IMR-90 (cell line): Measurements from ENCODE around the gene ERICH2. TPM values are rescaled to one million over a fixed set of nuclear protein-coding genes. Genes with fewer than 3 reads are reported as not detected.

Experiments used
- ATAC-seq: fragments of 200-7000 bp; cut with Tn5 transposase; 2 replicates; pipeline ENCODE4 v1.9.1; 2020; ENCODE audit warnings: low read depth, mild to moderate bottlenecking, moderate library complexity
- BruUV-seq: library from RNA; stranded (reverse); fragments of 400-500 nt; replicated peaks from 2 replicates; lab custom pipeline; 2021; lab: Mats Ljungman, UMichigan
- CTCF ChIA-PET: fragments of 300-600 bp; formaldehyde crosslinking; extraction: SDS; loops from one replicate; lab custom pipeline; 2021; ENCODE audit warnings: antibody characterized with exemption; lab: Yijun Ruan, JAX
- POLR2A ChIA-PET: fragments of 300-600 bp; sonication (Branson Sonifier 250); formaldehyde crosslinking; loops from one replicate; lab custom pipeline; 2022; ENCODE audit warnings: antibody characterized with exemption; ENCODE audit not compliant: unreplicated experiment; lab: Charles Lee
- DNase-seq: peaks from one replicate; pipeline ENCODE4 v3.0.0; 2013
- H2AFZ ChIP-seq: replicated peaks from 2 replicates; pipeline ENCODE3; 2013; ENCODE audit warnings: low read length, mild to moderate bottlenecking; ENCODE audit not compliant: poor library complexity
- H2AK5ac ChIP-seq: 2 replicates; pipeline ENCODE4 v1.6.1; 2013; ENCODE audit warnings: low read depth, low read length, inconsistent platforms
- H2AK9ac ChIP-seq: replicated peaks from 2 replicates; pipeline ENCODE3; 2013; ENCODE audit warnings: mild to moderate bottlenecking, low read depth, low read length, moderate library complexity; ENCODE audit not compliant: poor library complexity
- H2BK120ac ChIP-seq: 2 replicates; pipeline ENCODE4 v1.6.1; 2013; ENCODE audit warnings: low read depth, low read length, inconsistent platforms
- H2BK15ac ChIP-seq: 3 replicates; pipeline ENCODE4 v1.6.1; 2013; ENCODE audit warnings: low read depth, low read length, inconsistent platforms
- H2BK20ac ChIP-seq: 2 replicates; pipeline ENCODE4 v1.6.1; 2013; ENCODE audit warnings: low read depth, mild to moderate bottlenecking, inconsistent platforms, low read length, moderate library complexity
- H2BK5ac ChIP-seq: 2 replicates; pipeline ENCODE4 v1.6.1; 2013; ENCODE audit warnings: mild to moderate bottlenecking, low read depth, low read length, inconsistent platforms; ENCODE audit not compliant: poor library complexity, severe bottlenecking
- H3K14ac ChIP-seq: replicated peaks from 2 replicates; pipeline ENCODE4 v1.6.1; 2013; ENCODE audit warnings: low read depth, low read length, inconsistent platforms
- H3K18ac ChIP-seq: 2 replicates; pipeline ENCODE4 v1.6.1; 2013; ENCODE audit warnings: low read depth, low read length, control low read depth
- H3K23ac ChIP-seq: 2 replicates; pipeline ENCODE4 v1.6.1; 2013; ENCODE audit warnings: low read depth, low read length, inconsistent platforms
- H3K27ac ChIP-seq: 2 replicates; pipeline ENCODE4 v1.5.1; 2013; ENCODE audit warnings: mild to moderate bottlenecking, control low read depth, low read length; ENCODE audit not compliant: insufficient read depth
- H3K27me3 ChIP-seq: 2 replicates; pipeline ENCODE4 v1.6.1; 2013; ENCODE audit warnings: low read length; ENCODE audit not compliant: control insufficient read depth, insufficient read depth
- H3K36me3 ChIP-seq: 2 replicates; pipeline ENCODE4 v1.6.1; 2013; ENCODE audit warnings: low read length, mixed read lengths; ENCODE audit not compliant: control insufficient read depth, insufficient read depth
- H3K4ac ChIP-seq: 2 replicates; pipeline ENCODE4 v1.6.1; 2013; ENCODE audit warnings: low read depth, low read length, inconsistent platforms
- H3K4me1 ChIP-seq: 2 replicates; pipeline ENCODE4 v1.6.1; 2013; ENCODE audit warnings: low read length, mixed read lengths; ENCODE audit not compliant: control insufficient read depth, insufficient read depth
- H3K4me2 ChIP-seq: 2 replicates; pipeline ENCODE4 v1.6.1; 2013; ENCODE audit warnings: low read depth, mild to moderate bottlenecking, control low read depth, low read length, moderate library complexity
- H3K4me3 ChIP-seq: 2 replicates; pipeline ENCODE4 v1.5.1; 2013; ENCODE audit warnings: low read depth, mild to moderate bottlenecking, control low read depth, low read length, moderate library complexity; ENCODE audit not compliant: insufficient read depth
- H3K56ac ChIP-seq: 2 replicates; pipeline ENCODE4 v1.6.1; 2013; ENCODE audit warnings: low read length, inconsistent platforms; ENCODE audit not compliant: insufficient read depth; ENCODE audit errors: extremely low read depth
- H3K79me1 ChIP-seq, 2 experiments: 2 replicates each; pipeline ENCODE4 v1.6.1; 2013; ENCODE audit warnings: low read length in 2 of 2, inconsistent platforms in 1 of 2, low read depth in 1 of 2
- H3K9ac ChIP-seq: 2 replicates; pipeline ENCODE4 v1.6.1; 2013; ENCODE audit warnings: low read depth, low read length, control low read depth
- H3K9me1 ChIP-seq: 2 replicates; pipeline ENCODE4 v1.6.1; 2013; ENCODE audit warnings: low read length, inconsistent platforms; ENCODE audit not compliant: insufficient read depth
- H3K9me3 ChIP-seq: 2 replicates; pipeline ENCODE4 v1.6.1; 2013; ENCODE audit warnings: low read length; ENCODE audit not compliant: control insufficient read depth, insufficient read depth
- H4K20me1 ChIP-seq: 2 replicates; pipeline ENCODE4 v1.6.1; 2013; ENCODE audit warnings: low read length, inconsistent platforms; ENCODE audit not compliant: insufficient read depth
- H4K5ac ChIP-seq: 2 replicates; pipeline ENCODE4 v1.6.1; 2013; ENCODE audit warnings: mild to moderate bottlenecking, low read depth, low read length, control low read depth
- H4K8ac ChIP-seq, 2 experiments: 2 replicates each; pipeline ENCODE4 v1.6.1; 2013; ENCODE audit warnings: low read depth in 2 of 2, low read length in 2 of 2, control low read depth in 1 of 2, inconsistent platforms in 1 of 2
- H4K91ac ChIP-seq: 2 replicates; pipeline ENCODE4 v1.6.1; 2013; ENCODE audit warnings: low read depth, low read length, inconsistent platforms; ENCODE audit not compliant: insufficient read depth
- BHLHE40 ChIP-seq: fragments of 150-350 bp; IDR thresholded peaks from 2 replicates; pipeline ENCODE4 v1.6.1; 2016; ENCODE audit warnings: mild to moderate bottlenecking, low read depth, low read length
- CEBPB ChIP-seq: IDR thresholded peaks from 2 replicates; pipeline ENCODE4 v1.6.1; 2012; ENCODE audit warnings: low read depth, low read length, improper control_type of control experiment
- CHD1 ChIP-seq: IDR thresholded peaks from 2 replicates; pipeline ENCODE4 v1.6.1; 2012; ENCODE audit warnings: low read depth, low read length, improper control_type of control experiment
- CTCF ChIP-seq: conservative IDR thresholded peaks from 2 replicates; pipeline ENCODE4 v1.5.1; 2012; ENCODE audit warnings: mild to moderate bottlenecking, low read depth, low read length, improper control_type of control experiment
- ELK1 ChIP-seq: fragments of 150-350 bp; IDR thresholded peaks from 2 replicates; pipeline ENCODE4 v1.6.1; 2016; ENCODE audit warnings: low read depth, mild to moderate bottlenecking, low read length, moderate library complexity, borderline replicate concordance
- FOS ChIP-seq: fragments of 150-350 bp; IDR thresholded peaks from 2 replicates; pipeline ENCODE4 v1.6.1; 2016; ENCODE audit warnings: low read depth, low read length
- MAFK ChIP-seq: IDR thresholded peaks from 2 replicates; pipeline ENCODE4 v1.6.1; 2012; ENCODE audit warnings: low read depth, low read length, improper control_type of control experiment
- MAZ ChIP-seq: IDR thresholded peaks from 2 replicates; pipeline ENCODE4 v1.6.1; 2012; ENCODE audit warnings: low read depth, mild to moderate bottlenecking, low read length, improper control_type of control experiment, moderate library complexity, borderline replicate concordance
- MXI1 ChIP-seq: IDR thresholded peaks from 2 replicates; pipeline ENCODE4 v1.6.1; 2012; ENCODE audit warnings: low read depth, mild to moderate bottlenecking, low read length, moderate library complexity, borderline replicate concordance
- RCOR1 ChIP-seq: IDR thresholded peaks from 2 replicates; pipeline ENCODE4 v1.6.1; 2012; ENCODE audit warnings: mild to moderate bottlenecking, low read length, improper control_type of control experiment; ENCODE audit not compliant: insufficient replicate concordance
- RFX5 ChIP-seq: IDR thresholded peaks from 2 replicates; pipeline ENCODE4 v1.8.0; 2012; ENCODE audit warnings: low read depth, mild to moderate bottlenecking, low read length, moderate library complexity
- SMC3 ChIP-seq: fragments of 150-350 bp; IDR thresholded peaks from 2 replicates; pipeline ENCODE4 v1.6.1; 2016; ENCODE audit warnings: low read depth, mild to moderate bottlenecking, antibody characterized with exemption, low read length, moderate library complexity
- USF2 ChIP-seq: fragments of 150-350 bp; IDR thresholded peaks from 2 replicates; pipeline ENCODE4 v1.6.1; 2017; ENCODE audit warnings: mild to moderate bottlenecking, antibody characterized with exemption, low read length, low read depth
- dilution Hi-C: fragments of 300-500 bp; cut with HindIII; formaldehyde crosslinking; loops from one replicate; pipeline ENCODE4 v1.14.3; 2018; ENCODE audit warnings: low sequenced_read_pairs; ENCODE audit not compliant: unreplicated experiment
- in situ Hi-C: fragments of 300-500 bp; cut with MboI; formaldehyde crosslinking; loops from 3 replicates; pipeline ENCODE4 v1.14.3; 2019; ENCODE audit warnings: low sequenced_read_pairs, inconsistent platforms, mixed read lengths
- intact Hi-C: fragments of 100-400 bp; cut with micrococcal nuclease; formaldehyde crosslinking; loops from 2 replicates; pipeline ENCODE4 v1.10.0; 2022
- polyA plus RNA-seq, 3 experiments: library from polyadenylated mRNA; depleted of rRNA; stranded (reverse); fragments of >200 nt; gene quantifications; 2 replicates each; pipeline ENCODE4 v1.2.3, GENCODE V29; 2012; ENCODE audit warnings: low replicate concordance in 1 of 3
- total RNA-seq: library from RNA; depleted of rRNA; stranded (reverse); fragments of >200 nt; gene quantifications from 2 replicates; pipeline ENCODE4 v1.2.3, GENCODE V29; 2012

Gene ERICH2
- total and polyA plus RNA-seq, 2 of the 4 experiments (the other 2 are of a cell fraction) = not detected

GRCh38 chr2:170722301-170722700 lies 47.9 kb upstream of the ERICH2 start:
- Histone ChIP-seq H3K4me2 (no peak overlapping the region), H2BK15ac (no peak overlapping the region), H3K14ac (no peak overlapping the region), H3K23ac (no peak overlapping the region), H3K4me1 (no peaks in the 10 kb centered on the region), H3K4me3 (no peak overlapping the region), H4K20me1 (no peaks in the 10 kb centered on the region), H3K9me3 (no peaks in the 10 kb centered on the region; the same call in 1 of the 2 replicates), H3K9me1 (no peaks in the 10 kb centered on the region), H3K9ac (no peak overlapping the region), H3K4ac (no peak overlapping the region), H3K27ac (no peak overlapping the region), H3K27me3 (peaks cover 12% of the 10 kb centered on the region), H4K5ac (no peak overlapping the region), H3K18ac (no peak overlapping the region), H4K91ac (no peak overlapping the region), H3K36me3 (no peaks in the 10 kb centered on the region), H2AFZ (no peak overlapping the region), H3K56ac (no peak overlapping the region), H2BK20ac (no peak overlapping the region), H2BK120ac (no peak overlapping the region), H2BK5ac (no peak overlapping the region), H3K79me1 (no peaks in the 10 kb centered on the region), H2AK5ac (no peak overlapping the region), H4K8ac (no peak overlapping the region), H2AK9ac (no peak overlapping the region)
- dilution Hi-C loops (no loop called here), intact Hi-C loops (no loop called here), in situ Hi-C loops (no loop called here)
- POLR2A ChIA-PET = no interaction called here
- BruUV-seq = no TSS peak
- CTCF ChIA-PET = no interaction called here
- DNase-seq = no peak
- no peak for ATAC-seq
- TF ChIP-seq CEBPB = no peak
- TF ChIP-seq BHLHE40 = no peak
- no peak for TF ChIP-seq USF2
- no peak for TF ChIP-seq RCOR1
- no peak for TF ChIP-seq SMC3
- no peak for TF ChIP-seq FOS
- no peak for TF ChIP-seq CTCF
- TF ChIP-seq RFX5 = no peak
- no peak for TF ChIP-seq CHD1
- TF ChIP-seq MAFK = no peak
- no peak for TF ChIP-seq MXI1
- TF ChIP-seq ELK1 = no peak
- no peak for TF ChIP-seq MAZ
